CD1c-positive myeloid dendritic cell (primary cell): ENCODE results near the gene ARHGAP32.

Experiments used
- DNase-seq: peaks from one replicate; pipeline ENCODE4 v3.0.0-alpha.2; 2016; ENCODE audit errors: extremely low spot score

Gene ARHGAP32

GRCh38 chr11:129115652-129116586 lies 76.2 kb downstream of the ARHGAP32 start:
- no peak for DNase-seq

- no peak for DNase-seq
Observed at GRCh38 chr11:129109701-129110100, 82.4 kb downstream of the ARHGAP32 start.

GRCh38 chr11:129106788-129107187 lies 85.3 kb downstream of the ARHGAP32 start:
- DNase-seq, result no peak

GRCh38 chr11:129102756-129103155 lies 89.4 kb downstream of the ARHGAP32 start:
- DNase-seq, result no peak

GRCh38 chr11:129102225-129102624 lies 89.9 kb downstream of the ARHGAP32 start:
- DNase-seq, result no peak

GRCh38 chr11:129093283-129093682 lies 98.8 kb downstream of the ARHGAP32 start:
- DNase-seq, result no peak

- no peak for DNase-seq
Observed at GRCh38 chr11:129090056-129090455, 102.1 kb downstream of the ARHGAP32 start.

- no peak for DNase-seq
Observed at GRCh38 chr11:129089279-129089678, 102.8 kb downstream of the ARHGAP32 start.

GRCh38 chr11:129086976-129087375 lies 105.1 kb downstream of the ARHGAP32 start:
- DNase-seq, result no peak

- DNase-seq, result no peak
Observed at GRCh38 chr11:129077191-129077590, 114.9 kb downstream of the ARHGAP32 start.

GRCh38 chr11:129075757-129076156 lies 116.4 kb downstream of the ARHGAP32 start:
- no peak for DNase-seq

GRCh38 chr11:129067454-129067853 lies 124.7 kb downstream of the ARHGAP32 start:
- DNase-seq, result no peak

- no peak for DNase-seq
Observed at GRCh38 chr11:129066229-129066628, 125.9 kb downstream of the ARHGAP32 start.

GRCh38 chr11:129063118-129063517 lies 129.0 kb downstream of the ARHGAP32 start:
- no peak for DNase-seq

- no peak for DNase-seq
Observed at GRCh38 chr11:129061492-129062230, 130.5 kb downstream of the ARHGAP32 start.

- DNase-seq, result no peak
Observed at GRCh38 chr11:129056916-129057315, 135.2 kb downstream of the ARHGAP32 start.

GRCh38 chr11:129055196-129055595 lies 136.9 kb downstream of the ARHGAP32 start:
- no peak for DNase-seq

- DNase-seq, result no peak
Observed at GRCh38 chr11:129048911-129049310, 143.2 kb downstream of the ARHGAP32 start.

- DNase-seq, result no peak
Observed at GRCh38 chr11:129045150-129045549, 147.0 kb downstream of the ARHGAP32 start.

GRCh38 chr11:129042503-129042902 lies 149.6 kb downstream of the ARHGAP32 start:
- no peak for DNase-seq

- no peak for DNase-seq
Observed at GRCh38 chr11:129041611-129042018, 150.5 kb downstream of the ARHGAP32 start.

GRCh38 chr11:129040934-129041333 lies 151.2 kb downstream of the ARHGAP32 start:
- DNase-seq, result no peak

- no peak for DNase-seq
Observed at GRCh38 chr11:129035244-129035643, 156.9 kb downstream of the ARHGAP32 start.
